Vagina (tissue), 2 donors: ENCODE results near the gene ISYNA1. TPM values are rescaled to one million over a fixed set of nuclear protein-coding genes. Genes with fewer than 3 reads are reported as not detected.

Experiments used
- DNase-seq, 2 donors: peaks; one replicate each; pipeline ENCODE4 v3.0.0-alpha.2; 2017; ENCODE audit errors: extremely low spot score in 2 of 2
- H3K27ac ChIP-seq: fragments of 200-600 bp; sonication (generic); one replicate; pipeline ENCODE4 v1.5.1; 2019
- H3K27me3 ChIP-seq: fragments of 200-600 bp; sonication (generic); one replicate; pipeline ENCODE4 v1.5.1; 2019
- H3K36me3 ChIP-seq, 2 donors: fragments of 200-600 bp; sonication (generic); one replicate each; pipeline ENCODE4 v1.5.1; 2017 to 2019
- H3K4me1 ChIP-seq: fragments of 200-600 bp; sonication (generic); one replicate; pipeline ENCODE4 v1.5.1; 2019
- H3K4me3 ChIP-seq, 2 donors: fragments of 200-600 bp; sonication (generic); 1 replicate in 1 of 2; 2 replicates in 1 of 2; pipeline ENCODE4 v1.5.1; 2016 to 2019
- H3K9me3 ChIP-seq: fragments of 200-600 bp; sonication (generic); one replicate; pipeline ENCODE4 v1.5.1; 2019
- CTCF ChIP-seq, 3 experiments: fragments of 450-650 bp in 2 of 3; fragments of 200-600 bp in 1 of 3; sonication (generic) in 1 of 3; IDR thresholded peaks; one replicate each; pipeline ENCODE4 v1.5.1; 2017 to 2019; ENCODE audit warnings: antibody characterized with exemption in 3 of 3, mild to moderate bottlenecking in 2 of 3, moderate library complexity in 2 of 3
- POLR2A ChIP-seq, 2 donors: fragments of 450-650 bp; IDR thresholded peaks; one replicate each; pipeline ENCODE4 v1.6.1; 2017; ENCODE audit warnings: antibody characterized with exemption in 2 of 2, mild to moderate bottlenecking in 2 of 2, moderate library complexity in 2 of 2
- POLR2AphosphoS5 ChIP-seq, 2 donors: sonication (generic); formaldehyde crosslinking; IDR thresholded peaks; one replicate each; pipeline ENCODE4 v1.9.0; 2017; ENCODE audit warnings: antibody characterized with exemption in 2 of 2, mild to moderate bottlenecking in 2 of 2, low read depth in 1 of 2; ENCODE audit not compliant: insufficient read depth in 1 of 2
- intact Hi-C: fragments of 100-400 bp; cut with DNase I; formaldehyde crosslinking; loops from one replicate; pipeline ENCODE4 v1.15.1; 2023
- total RNA-seq: library from RNA; depleted of rRNA; stranded (reverse); fragments of >200 nt; gene quantifications from one replicate; pipeline ENCODE4 v1.2.3, GENCODE V29; 2016

ISYNA1 gene
- total RNA-seq, 1 donor from 2014 or later = 57.5 TPM

GRCh38 chr19:18427743-18428113 lies 10.2 kb downstream of the ISYNA1 start:
- Histone ChIP-seq H3K36me3 (no peaks in the 10 kb centered on the region), H3K27me3 (no peaks in the 10 kb centered on the region), H3K4me3 (no peak overlapping the region), H3K27ac (peak overlapping the region; percentile 81), H3K9me3 (no peaks in the 10 kb centered on the region), H3K4me1 (peaks cover 82% of the 10 kb centered on the region)
- no peak for DNase-seq
- intact Hi-C loops = no loop called here
- TF ChIP-seq POLR2A (IDR thresholded peaks at IDR 0.05) = no peak
- no peak for TF ChIP-seq CTCF (IDR thresholded peaks at IDR 0.05)
- no peak for TF ChIP-seq POLR2AphosphoS5 (IDR thresholded peaks at IDR 0.05; ENCODE audit: insufficient read depth in 1 of 2, low read depth in 1 of 2)

- TF ChIP-seq POLR2A (IDR thresholded peaks at IDR 0.05) = no peak
- no peak for TF ChIP-seq POLR2AphosphoS5 (IDR thresholded peaks at IDR 0.05; ENCODE audit: insufficient read depth in 1 of 2, low read depth in 1 of 2)
- TF ChIP-seq CTCF (IDR thresholded peaks at IDR 0.05) = no peak
- no peak for DNase-seq
- Histone ChIP-seq H3K27me3 (no peaks in the 10 kb centered on the region), H3K27ac (peak overlapping the region; percentile 86), H3K4me3 (no peak overlapping the region), H3K36me3 (no peaks in the 10 kb centered on the region), H3K4me1 (peaks cover 82% of the 10 kb centered on the region), H3K9me3 (no peaks in the 10 kb centered on the region)
- intact Hi-C loops = no loop called here
Measured at GRCh38 chr19:18427080-18427742, 10.7 kb downstream of the ISYNA1 start.

- H3K27ac ChIP-seq = peak overlapping the region; percentile 86
- intact Hi-C loops = no loop called here
- H3K9me3 ChIP-seq = no peaks in the 10 kb centered on the region
- no peaks in the 10 kb centered on the region for H3K27me3 ChIP-seq
- H3K4me3 ChIP-seq = no peak overlapping the region
- H3K4me1 ChIP-seq = peaks cover 89% of the 10 kb centered on the region
- no peaks in the 10 kb centered on the region for H3K36me3 ChIP-seq
- TF ChIP-seq CTCF (IDR thresholded peaks at IDR 0.05) (no peak), POLR2AphosphoS5 (IDR thresholded peaks at IDR 0.05; ENCODE audit: insufficient read depth in 1 of 2, low read depth in 1 of 2) (no peak), POLR2A (IDR thresholded peaks at IDR 0.05) (no peak)
- no peak for DNase-seq
Measured at GRCh38 chr19:18426416-18426767, 11.5 kb downstream of the ISYNA1 start.

- H3K4me1 ChIP-seq = peaks cover 95% of the 10 kb centered on the region
- no peaks in the 10 kb centered on the region for H3K36me3 ChIP-seq
- DNase-seq = no peak
- TF ChIP-seq POLR2AphosphoS5 (IDR thresholded peaks at IDR 0.05; ENCODE audit: insufficient read depth in 1 of 2, low read depth in 1 of 2) (no peak), POLR2A (IDR thresholded peaks at IDR 0.05) (no peak), CTCF (IDR thresholded peaks at IDR 0.05) (no peak)
- peak overlapping the region; percentile 86 for H3K27ac ChIP-seq
- H3K4me3 ChIP-seq = peak overlapping the region in 1 of 2 donors; percentile 8
- intact Hi-C loops = no loop called here
- H3K27me3 ChIP-seq = no peaks in the 10 kb centered on the region
- no peaks in the 10 kb centered on the region for H3K9me3 ChIP-seq
Measured at GRCh38 chr19:18425515-18426415, 12.2 kb downstream of the ISYNA1 start.
